Muscle layer of duodenum (tissue), 2 donors: ENCODE measurements around the gene MOB1A.

Experiments
- H3K27ac ChIP-seq: one replicate; pipeline ENCODE4 v1.7.0; 2013; ENCODE audit warnings: mild to moderate bottlenecking, low read length
- H3K27me3 ChIP-seq: one replicate; pipeline ENCODE4 v1.7.0; 2013; ENCODE audit warnings: low read depth, mild to moderate bottlenecking, control low read depth, low read length
- H3K36me3 ChIP-seq, 2 donors: one replicate each; pipeline ENCODE4 v1.7.0; 2013; ENCODE audit warnings: low read length in 2 of 2, control low read depth in 1 of 2, mild to moderate bottlenecking in 1 of 2; ENCODE audit not compliant: insufficient read depth in 2 of 2, control insufficient read depth in 1 of 2
- H3K4me1 ChIP-seq, 2 donors: one replicate each; pipeline ENCODE4 v1.7.0; 2013; ENCODE audit warnings: low read length in 2 of 2, mild to moderate bottlenecking in 2 of 2, control low read depth in 1 of 2, moderate library complexity in 1 of 2; ENCODE audit not compliant: insufficient read depth in 2 of 2, control insufficient read depth in 1 of 2
- H3K4me3 ChIP-seq, 2 donors: one replicate each; pipeline ENCODE4 v1.7.0; 2013; ENCODE audit warnings: low read length in 2 of 2, low read depth in 1 of 2, mild to moderate bottlenecking in 1 of 2
- H3K9me3 ChIP-seq, 2 donors: one replicate each; pipeline ENCODE4 v1.7.0; 2013; ENCODE audit warnings: low read length in 2 of 2, control low read depth in 1 of 2, mild to moderate bottlenecking in 1 of 2; ENCODE audit not compliant: control insufficient read depth in 1 of 2
- donor health status: healthy.

Gene MOB1A

DNA sequence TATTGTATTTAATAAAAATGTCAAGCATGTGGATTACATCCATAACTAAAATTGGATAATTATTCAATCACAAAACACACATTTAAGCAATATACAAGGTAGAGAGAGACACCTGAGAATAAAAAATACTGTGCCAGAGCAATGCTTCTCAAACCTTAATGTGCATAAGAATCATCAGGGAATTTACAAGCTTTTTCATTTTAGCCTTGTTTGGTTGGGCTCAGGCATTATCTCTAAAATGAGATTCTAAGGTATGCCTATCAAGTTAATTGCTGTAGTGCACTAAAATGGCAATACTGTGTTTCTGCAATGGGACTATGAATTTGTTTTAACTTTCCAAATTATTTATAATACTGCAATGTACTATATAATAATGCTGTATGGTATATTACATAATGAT, 983 bp downstream of the MOB1A start:
- Histone ChIP-seq H3K9me3 (no peaks in the 10 kb centered on the region), H3K27me3 (no peaks in the 10 kb centered on the region), H3K4me1 (peaks cover 0 to 22% of the 10 kb centered on the region in 2 donors), H3K27ac (peak overlapping the region; percentile 73), H3K4me3 (peak overlapping the region; percentile 72 to 89), H3K36me3 (peaks cover 0 to 4% of the 10 kb centered on the region in 2 donors)

GRCh38 chr2:74174909-74175308, 3.8 kb downstream of the MOB1A start:
- Histone ChIP-seq H3K36me3 (peaks cover 7 to 17% of the 10 kb centered on the region in 2 donors), H3K9me3 (no peaks in the 10 kb centered on the region), H3K27me3 (no peaks in the 10 kb centered on the region), H3K4me1 (peaks cover 0 to 22% of the 10 kb centered on the region in 2 donors), H3K27ac (no peak overlapping the region), H3K4me3 (no peak overlapping the region)

GRCh38 chr2:74168739-74169138, 9.9 kb downstream of the MOB1A start:
- H3K9me3 ChIP-seq, result no peaks in the 10 kb centered on the region
- no peaks in the 10 kb centered on the region for H3K4me1 ChIP-seq
- no peak overlapping the region for H3K4me3 ChIP-seq
- peaks cover 46 to 66% of the 10 kb centered on the region in 2 donors for H3K36me3 ChIP-seq
- no peak overlapping the region for H3K27ac ChIP-seq
- no peaks in the 10 kb centered on the region for H3K27me3 ChIP-seq

DNA sequence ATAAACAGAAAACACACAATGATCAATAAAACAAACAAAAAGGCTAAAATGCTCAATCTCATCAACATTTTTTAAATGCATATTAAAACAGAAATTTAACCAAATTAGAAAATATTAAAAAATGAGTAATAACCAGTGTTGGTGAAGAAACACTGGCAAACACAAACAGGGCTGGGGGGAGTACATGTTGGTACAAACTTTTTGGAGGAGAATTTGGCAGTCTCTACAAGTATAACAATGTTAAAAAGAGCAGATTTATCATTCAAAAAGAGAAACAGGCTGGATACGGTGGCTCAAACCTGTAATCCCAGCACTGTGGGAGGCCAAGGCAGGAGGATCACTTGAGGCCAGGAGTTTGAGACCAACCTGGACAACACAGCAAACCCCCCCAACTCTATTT, 13.9 kb downstream of the MOB1A start:
- Histone ChIP-seq H3K36me3 (peaks cover 49 to 82% of the 10 kb centered on the region in 2 donors), H3K4me1 (no peaks in the 10 kb centered on the region), H3K27me3 (no peaks in the 10 kb centered on the region), H3K27ac (no peak overlapping the region), H3K4me3 (no peak overlapping the region), H3K9me3 (no peaks in the 10 kb centered on the region)

GRCh38 chr2:74162951-74163350, 15.7 kb downstream of the MOB1A start:
- H3K4me3 ChIP-seq, result no peak overlapping the region
- H3K36me3 ChIP-seq, result peaks cover 43 to 83% of the 10 kb centered on the region in 2 donors

GRCh38 chr2:74155830-74156229, 22.8 kb downstream of the MOB1A start:
- no peak overlapping the region for H3K27ac ChIP-seq
- H3K36me3 ChIP-seq, result peaks cover 39 to 75% of the 10 kb centered on the region in 2 donors
- no peaks in the 10 kb centered on the region for H3K4me1 ChIP-seq
- H3K9me3 ChIP-seq, result no peaks in the 10 kb centered on the region
- no peak overlapping the region for H3K4me3 ChIP-seq
- no peaks in the 10 kb centered on the region for H3K27me3 ChIP-seq

More at GRCh38 chr2:74162951-74163350, 15.7 kb downstream of the MOB1A start:
- Histone ChIP-seq H3K27ac (no peak overlapping the region), H3K4me1 (no peaks in the 10 kb centered on the region), H3K9me3 (no peaks in the 10 kb centered on the region), H3K27me3 (no peaks in the 10 kb centered on the region)

DNA sequence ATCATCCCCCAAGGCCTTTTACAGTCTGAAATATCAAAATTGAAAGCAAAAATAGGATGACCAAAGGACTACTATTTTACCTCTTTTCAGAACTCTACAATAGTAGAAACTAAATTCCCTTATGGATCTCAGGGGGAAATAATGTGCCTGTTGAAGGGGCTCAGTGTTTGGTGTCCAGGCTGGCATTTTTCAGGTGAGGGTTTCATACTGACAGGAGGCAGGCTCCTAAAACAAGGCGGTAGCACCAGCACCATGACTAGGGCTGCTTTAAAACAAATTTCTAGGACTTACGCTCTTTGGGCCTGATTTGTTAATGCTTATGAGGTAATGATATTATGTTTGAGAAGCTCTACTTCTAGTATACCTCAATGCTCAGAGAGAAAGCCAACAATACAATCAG, 25.7 kb downstream of the MOB1A start:
- H3K27ac ChIP-seq, result no peak overlapping the region
- H3K27me3 ChIP-seq, result no peaks in the 10 kb centered on the region
- H3K4me3 ChIP-seq, result no peak overlapping the region
- H3K9me3 ChIP-seq, result no peaks in the 10 kb centered on the region
- peaks cover 0 to 8% of the 10 kb centered on the region in 2 donors for H3K4me1 ChIP-seq
- peaks cover 29 to 51% of the 10 kb centered on the region in 2 donors for H3K36me3 ChIP-seq

DNA sequence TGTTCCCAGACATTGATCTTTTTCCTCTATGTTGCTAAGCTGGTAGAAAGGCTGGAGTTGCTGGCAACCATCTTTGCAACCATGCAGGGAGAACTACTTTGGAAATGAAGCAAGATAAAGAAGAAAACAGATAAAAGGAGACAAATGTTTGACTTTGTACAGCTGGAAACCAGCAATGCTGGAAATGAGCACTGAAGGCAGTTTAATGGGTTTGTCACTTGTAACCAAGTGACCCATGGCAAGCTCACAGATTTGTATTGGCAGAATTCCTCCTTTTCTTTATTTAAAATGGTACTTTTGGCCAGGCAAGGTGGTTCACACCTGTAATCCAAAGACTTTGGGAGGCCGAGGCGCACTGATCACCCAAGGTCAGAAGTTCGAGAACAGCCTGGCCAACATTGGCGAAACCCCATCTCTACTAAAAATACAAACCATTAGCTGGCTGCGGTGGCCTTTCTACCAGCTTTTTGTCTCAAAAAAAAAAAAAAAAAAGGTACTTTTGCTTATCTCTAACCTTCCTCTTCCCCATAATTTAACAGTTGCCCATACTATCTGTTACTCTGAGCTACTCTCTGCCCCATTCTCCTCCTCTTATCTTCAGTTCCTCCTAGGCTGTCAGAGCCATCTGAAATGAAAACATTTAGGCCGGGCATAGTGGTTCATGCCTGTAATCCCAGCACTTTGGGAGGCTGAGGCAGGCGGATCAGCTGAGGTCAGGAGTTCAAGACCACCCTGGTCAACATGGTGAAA, 28.9 kb downstream of the MOB1A start:
- peaks cover 7 to 20% of the 10 kb centered on the region in 2 donors for H3K4me1 ChIP-seq
- peaks cover 11 to 35% of the 10 kb centered on the region in 2 donors for H3K36me3 ChIP-seq
- no peak overlapping the region for H3K4me3 ChIP-seq
- H3K27ac ChIP-seq, result no peak overlapping the region
- no peaks in the 10 kb centered on the region for H3K27me3 ChIP-seq
- no peaks in the 10 kb centered on the region for H3K9me3 ChIP-seq

DNA sequence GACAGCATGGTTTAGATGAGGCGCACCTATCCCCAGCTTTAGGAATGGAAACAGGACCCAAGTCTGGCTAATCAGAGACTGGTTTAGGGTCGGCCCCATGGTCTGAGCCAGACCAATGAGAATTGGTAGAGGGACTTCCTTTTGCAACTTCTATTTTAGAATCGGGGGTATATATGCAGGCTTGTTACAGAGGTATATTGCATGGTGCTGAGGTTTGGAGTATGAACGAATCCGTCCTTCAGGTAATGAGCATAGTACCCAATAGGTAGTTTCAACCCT, 29.5 kb downstream of the MOB1A start:
- peaks cover 12 to 36% of the 10 kb centered on the region in 2 donors for H3K36me3 ChIP-seq
- H3K4me1 ChIP-seq, result peaks cover 7 to 20% of the 10 kb centered on the region in 2 donors
- no peak overlapping the region for H3K27ac ChIP-seq
- no peaks in the 10 kb centered on the region for H3K9me3 ChIP-seq
- no peak overlapping the region for H3K4me3 ChIP-seq
- no peaks in the 10 kb centered on the region for H3K27me3 ChIP-seq

- H3K4me1 ChIP-seq, result peaks cover 7 to 20% of the 10 kb centered on the region in 2 donors
- H3K27me3 ChIP-seq, result no peaks in the 10 kb centered on the region
- H3K36me3 ChIP-seq, result peaks cover 12 to 34% of the 10 kb centered on the region in 2 donors
- H3K9me3 ChIP-seq, result no peaks in the 10 kb centered on the region
- peak overlapping the region; percentile 77 to 86 for H3K4me3 ChIP-seq
- peak overlapping the region; percentile 40 for H3K27ac ChIP-seq
Observed at GRCh38 chr2:74148457-74149246, 30.0 kb downstream of the MOB1A start.

DNA sequence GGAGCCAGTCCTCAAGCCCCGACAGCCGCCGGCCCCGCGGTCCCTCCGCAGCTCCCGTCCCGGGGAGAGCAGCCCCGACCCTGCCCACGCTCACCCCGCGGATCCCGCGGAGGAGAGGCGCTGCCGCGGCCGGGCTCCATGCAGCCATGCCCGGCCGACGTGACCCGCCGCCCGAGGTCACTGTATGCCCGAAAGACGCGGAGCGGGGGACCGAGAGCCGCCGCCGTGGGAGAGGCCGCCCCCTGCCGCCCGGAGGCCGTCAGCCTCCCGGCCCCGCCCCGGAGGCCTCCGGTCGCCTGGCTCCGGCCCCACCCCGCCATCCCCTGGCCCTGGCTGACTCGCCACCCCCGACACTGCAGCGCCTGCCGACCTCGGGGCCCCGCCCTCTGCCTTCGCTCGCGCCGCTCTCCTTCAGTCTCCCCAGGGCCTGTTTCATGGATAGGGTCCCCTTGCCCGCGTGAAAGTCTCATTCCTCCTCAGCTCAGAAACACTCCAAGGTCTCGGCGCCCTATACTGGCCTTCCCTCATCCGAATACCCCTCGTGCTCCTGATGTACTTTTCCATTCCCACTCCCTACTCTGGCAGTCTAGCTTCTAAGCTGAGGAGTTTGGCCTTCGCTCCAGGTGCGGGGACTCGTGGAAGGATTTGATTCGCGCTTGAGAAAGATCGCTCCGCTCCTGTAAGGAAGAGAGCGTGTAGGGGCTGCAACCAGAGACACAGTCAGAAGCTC, 30.8 kb downstream of the MOB1A start, which contains the start of gene BOLA3:
TSS of gene BOLA3 (minus strand) at position 186 of the 730 bp plus-strand sequence. CDS start at position 148, 38 bp downstream.
- Histone ChIP-seq H3K27me3 (no peaks in the 10 kb centered on the region), H3K4me1 (peaks cover 7 to 20% of the 10 kb centered on the region in 2 donors), H3K36me3 (peaks cover 4 to 26% of the 10 kb centered on the region in 2 donors), H3K4me3 (peak within 1 kb of the TSS; percentile 84 to 86), H3K27ac (peak within 1 kb of the TSS; percentile 52), H3K9me3 (no peaks in the 10 kb centered on the region)
